ENCODE measurements around the gene DOK6. TPM values are rescaled to one million over a fixed set of nuclear protein-coding genes. Genes with fewer than 3 reads are reported as not detected.
A peak's percentile ranks its signal among the peaks of the same experiment; 100 is the strongest.

The DOK6 gene
- total and polyA plus RNA-seq, 2 experiments from 2014 or later = 0.29 to 0.42 TPM

DNA sequence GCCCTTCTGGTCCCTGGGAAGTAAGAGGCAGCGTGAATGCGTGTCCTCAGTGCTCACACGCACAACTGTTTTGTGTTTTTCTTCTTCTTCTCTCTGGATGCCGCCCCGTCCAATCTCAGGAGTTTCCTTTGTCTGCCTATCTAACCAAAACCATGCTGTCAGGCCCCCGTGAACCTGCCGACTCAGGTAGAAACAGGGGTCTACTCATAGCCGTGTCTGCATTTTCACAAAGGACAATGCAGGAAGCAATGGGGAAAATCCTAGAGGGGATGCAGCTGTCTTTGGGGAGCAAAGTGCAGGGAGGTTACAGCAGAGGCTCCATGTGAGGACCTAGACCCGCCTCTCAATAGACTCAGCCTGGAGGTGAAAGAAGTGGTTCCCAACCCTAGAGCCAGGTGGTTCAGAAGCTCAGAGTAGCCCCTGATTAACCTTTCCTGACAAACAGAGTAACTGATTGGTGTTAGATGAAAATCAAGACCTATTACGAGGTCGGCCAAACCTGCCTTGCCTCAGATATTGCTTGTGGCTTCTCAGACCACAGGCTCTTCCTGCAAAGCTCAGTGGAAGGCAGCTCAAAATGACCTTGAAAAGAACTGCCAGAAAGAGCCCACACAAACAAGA is 497.7 kb downstream of the DOK6 start:
- no peaks in the 10 kb centered on the region for H3K9me2 ChIP-seq (ENCODE audit: insufficient read depth)
- Mint-ChIP-seq H3K27ac (no peak overlapping the region), H3K4me3 (no peak overlapping the region), H3K27me3 (ENCODE audit: insufficient read depth, low read depth, poor library complexity) (no peaks in the 10 kb centered on the region), H3K36me3 (ENCODE audit: low read depth) (peaks cover 2% of the 10 kb centered on the region; the same call in 2 of the 3 replicates), H3K4me1 (peaks cover 14% of the 10 kb centered on the region), H3K9me3 (peaks cover 8% of the 10 kb centered on the region; the same call in 2 of the 3 replicates)
- no peaks in the 10 kb centered on the region for H3K27me3 ChIP-seq (ENCODE audit: insufficient read depth)
- TF ChIP-seq EZH2phosphoT487 (IDR thresholded peaks at IDR 0.05; ENCODE audit: unreplicated experiment) (no peak), POLR2AphosphoS5 (IDR thresholded peaks at IDR 0.05; ENCODE audit: low read depth) (no peak), ZNF331 (CRISPR knock-in tag; IDR thresholded peaks at IDR 0.05; ENCODE audit: low read depth) (no peak), STAT1 (IDR thresholded peaks at IDR 0.05; ENCODE audit: unreplicated experiment) (no peak), ZNF114 (CRISPR knock-in tag; IDR thresholded peaks at IDR 0.05) (no peak), ZNF462 (CRISPR knock-in tag; IDR thresholded peaks at IDR 0.05) (no peak), NANOG (IDR thresholded peaks at IDR 0.05; ENCODE audit: borderline replicate concordance) (no peak), EZH2 (IDR thresholded peaks at IDR 0.05; ENCODE audit: low read depth, unreplicated experiment) (no peak), JUNB (IDR thresholded peaks at IDR 0.05; ENCODE audit: unreplicated experiment) (no peak), CREB1 (CRISPR knock-in tag; IDR thresholded peaks at IDR 0.05; ENCODE audit: low read depth) (no peak)
- TF ChIP-seq, protein P1, sequence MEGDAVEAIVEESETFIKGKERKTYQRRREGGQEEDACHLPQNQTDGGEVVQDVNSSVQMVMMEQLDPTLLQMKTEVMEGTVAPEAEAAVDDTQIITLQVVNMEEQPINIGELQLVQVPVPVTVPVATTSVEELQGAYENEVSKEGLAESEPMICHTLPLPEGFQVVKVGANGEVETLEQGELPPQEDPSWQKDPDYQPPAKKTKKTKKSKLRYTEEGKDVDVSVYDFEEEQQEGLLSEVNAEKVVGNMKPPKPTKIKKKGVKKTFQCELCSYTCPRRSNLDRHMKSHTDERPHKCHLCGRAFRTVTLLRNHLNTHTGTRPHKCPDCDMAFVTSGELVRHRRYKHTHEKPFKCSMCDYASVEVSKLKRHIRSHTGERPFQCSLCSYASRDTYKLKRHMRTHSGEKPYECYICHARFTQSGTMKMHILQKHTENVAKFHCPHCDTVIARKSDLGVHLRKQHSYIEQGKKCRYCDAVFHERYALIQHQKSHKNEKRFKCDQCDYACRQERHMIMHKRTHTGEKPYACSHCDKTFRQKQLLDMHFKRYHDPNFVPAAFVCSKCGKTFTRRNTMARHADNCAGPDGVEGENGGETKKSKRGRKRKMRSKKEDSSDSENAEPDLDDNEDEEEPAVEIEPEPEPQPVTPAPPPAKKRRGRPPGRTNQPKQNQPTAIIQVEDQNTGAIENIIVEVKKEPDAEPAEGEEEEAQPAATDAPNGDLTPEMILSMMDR (conservative IDR thresholded peaks at IDR 0.05; ENCODE audit: low read depth in 2 of 2) = no peak
- TF ChIP-seq, protein P2, sequence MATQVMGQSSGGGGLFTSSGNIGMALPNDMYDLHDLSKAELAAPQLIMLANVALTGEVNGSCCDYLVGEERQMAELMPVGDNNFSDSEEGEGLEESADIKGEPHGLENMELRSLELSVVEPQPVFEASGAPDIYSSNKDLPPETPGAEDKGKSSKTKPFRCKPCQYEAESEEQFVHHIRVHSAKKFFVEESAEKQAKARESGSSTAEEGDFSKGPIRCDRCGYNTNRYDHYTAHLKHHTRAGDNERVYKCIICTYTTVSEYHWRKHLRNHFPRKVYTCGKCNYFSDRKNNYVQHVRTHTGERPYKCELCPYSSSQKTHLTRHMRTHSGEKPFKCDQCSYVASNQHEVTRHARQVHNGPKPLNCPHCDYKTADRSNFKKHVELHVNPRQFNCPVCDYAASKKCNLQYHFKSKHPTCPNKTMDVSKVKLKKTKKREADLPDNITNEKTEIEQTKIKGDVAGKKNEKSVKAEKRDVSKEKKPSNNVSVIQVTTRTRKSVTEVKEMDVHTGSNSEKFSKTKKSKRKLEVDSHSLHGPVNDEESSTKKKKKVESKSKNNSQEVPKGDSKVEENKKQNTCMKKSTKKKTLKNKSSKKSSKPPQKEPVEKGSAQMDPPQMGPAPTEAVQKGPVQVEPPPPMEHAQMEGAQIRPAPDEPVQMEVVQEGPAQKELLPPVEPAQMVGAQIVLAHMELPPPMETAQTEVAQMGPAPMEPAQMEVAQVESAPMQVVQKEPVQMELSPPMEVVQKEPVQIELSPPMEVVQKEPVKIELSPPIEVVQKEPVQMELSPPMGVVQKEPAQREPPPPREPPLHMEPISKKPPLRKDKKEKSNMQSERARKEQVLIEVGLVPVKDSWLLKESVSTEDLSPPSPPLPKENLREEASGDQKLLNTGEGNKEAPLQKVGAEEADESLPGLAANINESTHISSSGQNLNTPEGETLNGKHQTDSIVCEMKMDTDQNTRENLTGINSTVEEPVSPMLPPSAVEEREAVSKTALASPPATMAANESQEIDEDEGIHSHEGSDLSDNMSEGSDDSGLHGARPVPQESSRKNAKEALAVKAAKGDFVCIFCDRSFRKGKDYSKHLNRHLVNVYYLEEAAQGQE (IDR thresholded peaks at IDR 0.05; ENCODE audit: unreplicated experiment) = no peak
- TF ChIP-seq, protein P3, sequence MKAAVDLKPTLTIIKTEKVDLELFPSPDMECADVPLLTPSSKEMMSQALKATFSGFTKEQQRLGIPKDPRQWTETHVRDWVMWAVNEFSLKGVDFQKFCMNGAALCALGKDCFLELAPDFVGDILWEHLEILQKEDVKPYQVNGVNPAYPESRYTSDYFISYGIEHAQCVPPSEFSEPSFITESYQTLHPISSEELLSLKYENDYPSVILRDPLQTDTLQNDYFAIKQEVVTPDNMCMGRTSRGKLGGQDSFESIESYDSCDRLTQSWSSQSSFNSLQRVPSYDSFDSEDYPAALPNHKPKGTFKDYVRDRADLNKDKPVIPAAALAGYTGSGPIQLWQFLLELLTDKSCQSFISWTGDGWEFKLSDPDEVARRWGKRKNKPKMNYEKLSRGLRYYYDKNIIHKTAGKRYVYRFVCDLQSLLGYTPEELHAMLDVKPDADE (IDR thresholded peaks at IDR 0.05) = no peak
- H4K20me1 ChIP-seq (replicated peaks; ENCODE audit: insufficient read depth) = no peaks in the 10 kb centered on the region
- no peaks in the 10 kb centered on the region for H3K4me1 ChIP-seq (ENCODE audit: insufficient read depth)
- H2AFZ ChIP-seq = peak overlapping the region; percentile 94
- no peaks in the 10 kb centered on the region for H3F3A ChIP-seq (replicated peaks; ENCODE audit: low read depth)
- H3K36me3 ChIP-seq (ENCODE audit: insufficient read depth) = no peaks in the 10 kb centered on the region
- H3K4me2 ChIP-seq = no peak overlapping the region
- no peaks in the 10 kb centered on the region for H3K79me2 ChIP-seq (replicated peaks; ENCODE audit: insufficient read depth)
- ATAC-seq (peak; percentile 34; the same call in 1 of the 3 replicates), DNase-seq (ENCODE audit: low spot score) (no peak)
- H3K27ac ChIP-seq (ENCODE audit: low read depth) = no peak overlapping the region
- no peak overlapping the region for H3K4me3 ChIP-seq
